Measurements from ENCODE around the gene TRAPPC10. TPM values are rescaled to one million over a fixed set of nuclear protein-coding genes. Genes with fewer than 3 reads are reported as not detected.

TRAPPC10 gene
- 10 to 100 TPM; 43.0 to 43.5 TPM for total RNA-seq
- 10 to 100 TPM in 1 of 2 donors, 1 to 10 TPM in 1; 7.7 to 16.5 TPM for polyA plus RNA-seq
- long read RNA-seq, donor 1 = 0 reads
- long read RNA-seq, donor 2, full-length matches to known transcripts = 2 of 2 reads
- long read RNA-seq, donor 2, partial matches to known transcripts = 0 of 2 reads
- long read RNA-seq, donor 2, other reads (novel, unspliced or antisense) = 0 of 2 reads
- long read RNA-seq, donor 3 = 0 reads
- long read RNA-seq, donor 4, partial matches to known transcripts = 0 of 2 reads
- long read RNA-seq, donor 4, other reads (novel, unspliced or antisense) = 0 of 2 reads
- long read RNA-seq, donor 5, full-length matches to known transcripts = 4 of 4 reads
- long read RNA-seq, donor 5, partial matches to known transcripts = 0 of 4 reads
- long read RNA-seq, donor 5, other reads (novel, unspliced or antisense) = 0 of 4 reads

- DNase-seq (peak; percentile 87 to 92 (median 88)), ATAC-seq (ENCODE audit: insufficient read depth, low FRiP score) (peak; percentile 87)
- H3K9me3 ChIP-seq (ENCODE audit: control insufficient read depth in 4 of 4, insufficient read depth in 3 of 4, low read length in 3 of 4) = no peaks in the 10 kb centered on the region
- 0 to 1% methylated on average over 63 to 107 of the region's 107 CpGs for WGBS, 2 donors
- H3K36me3 ChIP-seq (ENCODE audit: control insufficient read depth in 4 of 4, insufficient read depth in 4 of 4, low read length in 4 of 4) = no peaks in the 10 kb centered on the region
- no peak for TF ChIP-seq CTCF (IDR thresholded peaks at IDR 0.05; ENCODE audit: control extremely low read depth, extremely low read depth)
- peak within 1 kb of the TSS; percentile 47 to 76 for H3K9ac ChIP-seq (ENCODE audit: insufficient read depth in 1 of 2, low read length in 2 of 2)
- H3K27ac ChIP-seq (ENCODE audit: low read depth in 1 of 2, low read length in 1 of 2) = peak within 1 kb of the TSS; percentile 98 to 99
- peak within 1 kb of the TSS; percentile 90 for H3K4me3 ChIP-seq
- H3K4me1 ChIP-seq (ENCODE audit: control insufficient read depth in 5 of 5, insufficient read depth in 5 of 5, low read length in 5 of 5) = peaks cover 0 to 23% (median 6%) of the 10 kb centered on the region in 5 donors
- no peaks in the 10 kb centered on the region for H3K27me3 ChIP-seq (ENCODE audit: control insufficient read depth in 3 of 3, insufficient read depth in 3 of 3, low read length in 2 of 3)
These were observed at the start of gene TRAPPC10 for GRCh38 chr21:44011579-44012473. Gene TRAPPC10 (plus strand): TSS chr21:44012309. CDS start chr21:44012494, 185 bp downstream.

- no peak for ATAC-seq (ENCODE audit: insufficient read depth, low FRiP score)
- Histone ChIP-seq H3K9ac (ENCODE audit: insufficient read depth in 1 of 2, low read length in 2 of 2) (no peak overlapping the region), H3K27ac (ENCODE audit: low read depth in 1 of 2, low read length in 1 of 2) (no peak overlapping the region), H3K36me3 (ENCODE audit: control insufficient read depth in 4 of 4, insufficient read depth in 4 of 4, low read length in 4 of 4) (peaks cover 5 to 42% (median 8%) of the 10 kb centered on the region in 4 donors), H3K4me3 (no peak overlapping the region), H3K9me3 (ENCODE audit: control insufficient read depth in 4 of 4, insufficient read depth in 3 of 4, low read length in 3 of 4) (peaks cover 0 to 2% (median 0%) of the 10 kb centered on the region in 4 donors), H3K4me1 (ENCODE audit: control insufficient read depth in 5 of 5, insufficient read depth in 5 of 5, low read length in 5 of 5) (peaks cover 0 to 4% (median 0%) of the 10 kb centered on the region in 5 donors), H3K27me3 (ENCODE audit: control insufficient read depth in 3 of 3, insufficient read depth in 3 of 3, low read length in 2 of 3) (no peaks in the 10 kb centered on the region)
- WGBS, 2 donors = 83 to 88% methylated on average over 17 of the region's 17 CpGs
- no peak for TF ChIP-seq CTCF (IDR thresholded peaks at IDR 0.05; ENCODE audit: control extremely low read depth, extremely low read depth)
- no peak for DNase-seq
These were observed 46.1 kb upstream of the TRAPPC10 start for GRCh38 chr21:43965911-43966585.

GRCh38 chr21:43966946-43967512, 45.1 kb upstream of the TRAPPC10 start:
- peaks cover 0 to 2% (median 0%) of the 10 kb centered on the region in 4 donors for H3K9me3 ChIP-seq (ENCODE audit: control insufficient read depth in 4 of 4, insufficient read depth in 3 of 4, low read length in 3 of 4)
- H3K36me3 ChIP-seq (ENCODE audit: control insufficient read depth in 4 of 4, insufficient read depth in 4 of 4, low read length in 4 of 4) = peaks cover 8 to 49% (median 12%) of the 10 kb centered on the region in 4 donors
- no peak overlapping the region for H3K9ac ChIP-seq (ENCODE audit: insufficient read depth in 1 of 2, low read length in 2 of 2)
- DNase-seq (no peak), ATAC-seq (ENCODE audit: insufficient read depth, low FRiP score) (no peak)
- no peaks in the 10 kb centered on the region for H3K27me3 ChIP-seq (ENCODE audit: control insufficient read depth in 3 of 3, insufficient read depth in 3 of 3, low read length in 2 of 3)
- no peak overlapping the region for H3K27ac ChIP-seq (ENCODE audit: low read depth in 1 of 2, low read length in 1 of 2)
- H3K4me1 ChIP-seq (ENCODE audit: control insufficient read depth in 5 of 5, insufficient read depth in 5 of 5, low read length in 5 of 5) = peaks cover 0 to 4% (median 0%) of the 10 kb centered on the region in 5 donors
- no peak overlapping the region for H3K4me3 ChIP-seq
- TF ChIP-seq CTCF (IDR thresholded peaks at IDR 0.05; ENCODE audit: control extremely low read depth, extremely low read depth) = no peak
- WGBS, 2 donors = 93 to 96% methylated on average over 18 of the region's 18 CpGs
